ENCODE data around the gene SMIM3.
A peak's percentile ranks its signal among the peaks of the same experiment; 100 is the strongest.
"Not testable (repeated sequence)": the region's sequence is repeated elsewhere in the genome, so short reads cannot be mapped to it uniquely, and the experiment has no call there.

The SMIM3 gene

GRCh38 chr5:150765799-150766169 lies 12.8 kb upstream of the SMIM3 start:
- no peak for DNase-seq

- no peak for DNase-seq
Measured at GRCh38 chr5:150766251-150766650, 12.3 kb upstream of the SMIM3 start.

- no peak for DNase-seq
Measured at GRCh38 chr5:150771034-150771795, 7.3 kb upstream of the SMIM3 start.

- DNase-seq, result no peak
Measured at GRCh38 chr5:150774145-150774544, 4.4 kb upstream of the SMIM3 start.

- DNase-seq, result no peak
Measured at GRCh38 chr5:150777685-150778084, 872 bp upstream of the SMIM3 start.

GRCh38 chr5:150778088-150778516 lies 455 bp upstream of the SMIM3 start:
- DNase-seq, result no peak

GRCh38 chr5:150779397-150780186 lies 1.0 kb downstream of the SMIM3 start:
- no peak for DNase-seq

- no peak for DNase-seq
Measured at GRCh38 chr5:150780187-150780692, 1.7 kb downstream of the SMIM3 start.

GRCh38 chr5:150780816-150781221 lies 2.3 kb downstream of the SMIM3 start:
- DNase-seq, result no peak

- DNase-seq, result peak in 1 of 2 experiments; percentile 43
Measured at GRCh38 chr5:150781706-150782614, 3.4 kb downstream of the SMIM3 start.

- no peak for DNase-seq
Measured at GRCh38 chr5:150782850-150783249, 4.3 kb downstream of the SMIM3 start.

- DNase-seq, result no peak
Measured at GRCh38 chr5:150783422-150783928, 4.9 kb downstream of the SMIM3 start.

- DNase-seq, result no peak
Measured at GRCh38 chr5:150785950-150786349, 7.4 kb downstream of the SMIM3 start.

GRCh38 chr5:150786876-150787275 lies 8.3 kb downstream of the SMIM3 start:
- no peak for DNase-seq

- no peak for DNase-seq
Measured at GRCh38 chr5:150787656-150788055, 9.1 kb downstream of the SMIM3 start.

GRCh38 chr5:150788977-150789376 lies 10.4 kb downstream of the SMIM3 start:
- DNase-seq, result no peak

GRCh38 chr5:150789450-150789849 lies 10.9 kb downstream of the SMIM3 start:
- no peak for DNase-seq

- no peak for DNase-seq
Measured at GRCh38 chr5:150789943-150790611, 11.5 kb downstream of the SMIM3 start.

- no peak for DNase-seq
Measured at GRCh38 chr5:150791536-150791935, 13.0 kb downstream of the SMIM3 start.

- not testable (repeated sequence) for DNase-seq
Measured at GRCh38 chr5:150793423-150793888, 14.9 kb downstream of the SMIM3 start.

- no peak for DNase-seq
Measured at GRCh38 chr5:150794927-150795326, 16.4 kb downstream of the SMIM3 start.

GRCh38 chr5:150797384-150797783 lies 18.8 kb downstream of the SMIM3 start:
- no peak for DNase-seq

All from cerebellar nuclear complex (tissue), 1 donor.